ENCODE measurements around the gene GRIP1.

Gene GRIP1

GRCh38 chr12:66596199-66596598, 82.7 kb downstream of the GRIP1 start:
- DNase-seq (ENCODE audit: insufficient read length, low spot score) (no peak), FAIRE-seq (no peak)
- TF ChIP-seq TAF1 (IDR thresholded peaks at IDR 0.05; ENCODE audit: low read depth, low read length): no peak
- no peak for TF ChIP-seq POLR2AphosphoS5 (IDR thresholded peaks at IDR 0.05; ENCODE audit: low read depth, low read length)
- no peak for TF ChIP-seq POU2F2 (IDR thresholded peaks at IDR 0.05; ENCODE audit: low read depth, low read length)
- TF ChIP-seq SPI1 (IDR thresholded peaks at IDR 0.05; ENCODE audit: low read depth, low read length): no peak
- no peak for TF ChIP-seq PAX5 (IDR thresholded peaks at IDR 0.05; ENCODE audit: insufficient read depth, low read length, severe bottlenecking)
- TF ChIP-seq POLR2A (IDR thresholded peaks at IDR 0.05; ENCODE audit: low read depth, low read length): no peak

GRCh38 chr12:66594688-66595087, 84.2 kb downstream of the GRIP1 start:
- DNase-seq (ENCODE audit: insufficient read length, low spot score) (no peak), FAIRE-seq (no peak)
- TF ChIP-seq POLR2AphosphoS5 (IDR thresholded peaks at IDR 0.05; ENCODE audit: low read depth, low read length) (no peak), POU2F2 (IDR thresholded peaks at IDR 0.05; ENCODE audit: low read depth, low read length) (no peak), SPI1 (IDR thresholded peaks at IDR 0.05; ENCODE audit: low read depth, low read length) (no peak), TAF1 (IDR thresholded peaks at IDR 0.05; ENCODE audit: low read depth, low read length) (no peak), POLR2A (IDR thresholded peaks at IDR 0.05; ENCODE audit: low read depth, low read length) (no peak), PAX5 (IDR thresholded peaks at IDR 0.05; ENCODE audit: insufficient read depth, low read length, severe bottlenecking) (no peak)

- no peak for FAIRE-seq
- TF ChIP-seq POLR2A (IDR thresholded peaks at IDR 0.05; ENCODE audit: low read depth, low read length): no peak
- no peak for TF ChIP-seq POU2F2 (IDR thresholded peaks at IDR 0.05; ENCODE audit: low read depth, low read length)
- no peak for TF ChIP-seq TAF1 (IDR thresholded peaks at IDR 0.05; ENCODE audit: low read depth, low read length)
- no peak for TF ChIP-seq POLR2AphosphoS5 (IDR thresholded peaks at IDR 0.05; ENCODE audit: low read depth, low read length)
- TF ChIP-seq PAX5 (IDR thresholded peaks at IDR 0.05; ENCODE audit: insufficient read depth, low read length, severe bottlenecking): no peak
- no peak for TF ChIP-seq SPI1 (IDR thresholded peaks at IDR 0.05; ENCODE audit: low read depth, low read length)
- DNase-seq (ENCODE audit: insufficient read length, low spot score): no peak
These were observed 88.4 kb downstream of the GRIP1 start for GRCh38 chr12:66590275-66590985.

GRCh38 chr12:66589095-66589494, 89.8 kb downstream of the GRIP1 start:
- peak; percentile 66 for FAIRE-seq
- TF ChIP-seq PAX5 (IDR thresholded peaks at IDR 0.05; ENCODE audit: insufficient read depth, low read length, severe bottlenecking): no peak
- TF ChIP-seq SPI1 (IDR thresholded peaks at IDR 0.05; ENCODE audit: low read depth, low read length): peak; percentile 51
- TF ChIP-seq POLR2AphosphoS5 (IDR thresholded peaks at IDR 0.05; ENCODE audit: low read depth, low read length): no peak
- no peak for TF ChIP-seq TAF1 (IDR thresholded peaks at IDR 0.05; ENCODE audit: low read depth, low read length)
- no peak for DNase-seq (ENCODE audit: insufficient read length, low spot score)

GRCh38 chr12:66587912-66588311, 91.0 kb downstream of the GRIP1 start:
- no peak for FAIRE-seq
- TF ChIP-seq TAF1 (IDR thresholded peaks at IDR 0.05; ENCODE audit: low read depth, low read length): no peak
- TF ChIP-seq POLR2AphosphoS5 (IDR thresholded peaks at IDR 0.05; ENCODE audit: low read depth, low read length): no peak
- no peak for TF ChIP-seq PAX5 (IDR thresholded peaks at IDR 0.05; ENCODE audit: insufficient read depth, low read length, severe bottlenecking)
- TF ChIP-seq POLR2A (IDR thresholded peaks at IDR 0.05; ENCODE audit: low read depth, low read length): no peak
- no peak for TF ChIP-seq SPI1 (IDR thresholded peaks at IDR 0.05; ENCODE audit: low read depth, low read length)
- no peak for TF ChIP-seq POU2F2 (IDR thresholded peaks at IDR 0.05; ENCODE audit: low read depth, low read length)
- no peak for DNase-seq (ENCODE audit: insufficient read length, low spot score)

- no peak for FAIRE-seq
- DNase-seq (ENCODE audit: insufficient read length, low spot score): no peak
- TF ChIP-seq POU2F2 (IDR thresholded peaks at IDR 0.05; ENCODE audit: low read depth, low read length): no peak
These were observed 94.2 kb downstream of the GRIP1 start for GRCh38 chr12:66584673-66585072.

GRCh38 chr12:66573605-66574004, 105.3 kb downstream of the GRIP1 start:
- no peak for FAIRE-seq
- TF ChIP-seq SPI1 (IDR thresholded peaks at IDR 0.05; ENCODE audit: low read depth, low read length) (no peak), POU2F2 (IDR thresholded peaks at IDR 0.05; ENCODE audit: low read depth, low read length) (no peak), POLR2AphosphoS5 (IDR thresholded peaks at IDR 0.05; ENCODE audit: low read depth, low read length) (no peak), POLR2A (IDR thresholded peaks at IDR 0.05; ENCODE audit: low read depth, low read length) (no peak), PAX5 (IDR thresholded peaks at IDR 0.05; ENCODE audit: insufficient read depth, low read length, severe bottlenecking) (no peak), TAF1 (IDR thresholded peaks at IDR 0.05; ENCODE audit: low read depth, low read length) (no peak)
- no peak for DNase-seq (ENCODE audit: insufficient read length, low spot score)

GRCh38 chr12:66572845-66573244, 106.0 kb downstream of the GRIP1 start:
- no peak for TF ChIP-seq POLR2AphosphoS5 (IDR thresholded peaks at IDR 0.05; ENCODE audit: low read depth, low read length)
- TF ChIP-seq TAF1 (IDR thresholded peaks at IDR 0.05; ENCODE audit: low read depth, low read length): no peak
- TF ChIP-seq PAX5 (IDR thresholded peaks at IDR 0.05; ENCODE audit: insufficient read depth, low read length, severe bottlenecking): no peak
- TF ChIP-seq SPI1 (IDR thresholded peaks at IDR 0.05; ENCODE audit: low read depth, low read length): no peak
- no peak for TF ChIP-seq POLR2A (IDR thresholded peaks at IDR 0.05; ENCODE audit: low read depth, low read length)
- TF ChIP-seq POU2F2 (IDR thresholded peaks at IDR 0.05; ENCODE audit: low read depth, low read length): no peak
- FAIRE-seq (no peak), DNase-seq (ENCODE audit: insufficient read length, low spot score) (no peak)

GRCh38 chr12:66571361-66571915, 107.4 kb downstream of the GRIP1 start:
- TF ChIP-seq SPI1 (IDR thresholded peaks at IDR 0.05; ENCODE audit: low read depth, low read length): no peak
- no peak for TF ChIP-seq PAX5 (IDR thresholded peaks at IDR 0.05; ENCODE audit: insufficient read depth, low read length, severe bottlenecking)
- no peak for TF ChIP-seq POLR2A (IDR thresholded peaks at IDR 0.05; ENCODE audit: low read depth, low read length)
- no peak for TF ChIP-seq POU2F2 (IDR thresholded peaks at IDR 0.05; ENCODE audit: low read depth, low read length)
- no peak for TF ChIP-seq POLR2AphosphoS5 (IDR thresholded peaks at IDR 0.05; ENCODE audit: low read depth, low read length)
- TF ChIP-seq TAF1 (IDR thresholded peaks at IDR 0.05; ENCODE audit: low read depth, low read length): no peak
- FAIRE-seq (no peak), DNase-seq (ENCODE audit: insufficient read length, low spot score) (no peak)

GRCh38 chr12:66563220-66563619, 115.7 kb downstream of the GRIP1 start:
- TF ChIP-seq POLR2AphosphoS5 (IDR thresholded peaks at IDR 0.05; ENCODE audit: low read depth, low read length) (no peak), TAF1 (IDR thresholded peaks at IDR 0.05; ENCODE audit: low read depth, low read length) (no peak), POLR2A (IDR thresholded peaks at IDR 0.05; ENCODE audit: low read depth, low read length) (no peak), POU2F2 (IDR thresholded peaks at IDR 0.05; ENCODE audit: low read depth, low read length) (no peak), SPI1 (IDR thresholded peaks at IDR 0.05; ENCODE audit: low read depth, low read length) (no peak), PAX5 (IDR thresholded peaks at IDR 0.05; ENCODE audit: insufficient read depth, low read length, severe bottlenecking) (no peak)

More at GRCh38 chr12:66563220-66563619, 115.7 kb downstream of the GRIP1 start:
- FAIRE-seq (no peak), DNase-seq (ENCODE audit: insufficient read length, low spot score) (no peak)

All from GM12891 (cell line).